ENCODE measurements around the gene HMCN1. TPM values are rescaled to one million over a fixed set of nuclear protein-coding genes. Genes with fewer than 3 reads are reported as not detected.
"Not testable (repeated sequence)": the region's sequence is repeated elsewhere in the genome, so short reads cannot be mapped to it uniquely, and the experiment has no call there.

Gene HMCN1
- total and polyA plus RNA-seq, 2 donors (not counting 1 experiment from before 2014, with no cell fraction given), result 6.8 to 21.0 TPM

- Histone ChIP-seq H3K9me3 (ENCODE audit: control insufficient read depth, insufficient read depth, low read depth, low read length) (no peaks in the 10 kb centered on the region), H3K27me3 (ENCODE audit: control insufficient read depth, insufficient read depth, low read length) (no peaks in the 10 kb centered on the region), H3K36me3 (ENCODE audit: control insufficient read depth, insufficient read depth, low read length) (no peaks in the 10 kb centered on the region), H3K4me3 (replicated peaks in 1 of 4; ENCODE audit: control extremely low read depth in 1 of 4, insufficient read depth in 1 of 4, low read depth in 3 of 4, low read length in 4 of 4) (no peak overlapping the region), H3K79me2 (ENCODE audit: control insufficient read depth, insufficient read depth, low read length) (no peaks in the 10 kb centered on the region), H3K4me2 (ENCODE audit: extremely low read depth, insufficient read depth, low read length) (no peak overlapping the region), H3K27ac (ENCODE audit: insufficient read depth, low read length) (no peak overlapping the region), H2AFZ (ENCODE audit: low read length) (no peak overlapping the region), H3K9ac (ENCODE audit: insufficient read depth, low read length) (no peak overlapping the region), H4K20me1 (ENCODE audit: control insufficient read depth, extremely low read depth, insufficient read depth, low read length) (no peaks in the 10 kb centered on the region), H3K4me1 (ENCODE audit: control insufficient read depth, extremely low read depth, insufficient read depth, low read length) (no peaks in the 10 kb centered on the region)
- no peak for TF ChIP-seq CTCF (conservative IDR thresholded peaks at IDR 0.05 in 1 of 2, IDR thresholded peaks at IDR 0.05 in 1 of 2; ENCODE audit: low read depth in 1 of 2, low read length in 2 of 2)
- TF ChIP-seq EZH2 (IDR thresholded peaks at IDR 0.05; ENCODE audit: low read length, missing control alignments), result no peak
- DNase-seq (ENCODE audit: low read depth in 2 of 2), result no peak
Measured at GRCh38 chr1:185792040-185792439, 57.8 kb downstream of the HMCN1 start.

DNA sequence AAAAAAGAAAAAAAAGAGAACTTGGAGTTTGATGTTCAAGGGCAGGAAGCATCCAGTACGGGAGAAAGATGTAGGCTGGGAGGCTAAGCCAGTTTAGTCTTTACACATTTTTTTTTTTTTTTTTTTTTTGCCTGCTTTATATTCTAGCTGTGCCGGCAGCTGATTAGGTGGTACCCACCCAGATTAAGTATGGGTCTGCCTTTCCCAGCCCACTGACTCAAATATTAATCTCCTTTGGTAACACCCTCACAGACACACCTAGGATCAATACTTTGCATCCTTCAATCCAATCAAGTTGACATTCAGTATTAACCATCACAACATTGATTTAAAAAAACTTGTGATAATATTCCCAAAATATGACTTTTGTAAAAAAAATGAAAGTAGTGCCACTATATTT lies 60.3 kb downstream of the HMCN1 start:
- not testable (repeated sequence) for DNase-seq (ENCODE audit: low read depth in 2 of 2); H3K4me1 ChIP-seq (ENCODE audit: control insufficient read depth, extremely low read depth, insufficient read depth, low read length); H3K4me2 ChIP-seq (ENCODE audit: extremely low read depth, insufficient read depth, low read length); H4K20me1 ChIP-seq (ENCODE audit: control insufficient read depth, extremely low read depth, insufficient read depth, low read length); H3K4me3 ChIP-seq (replicated peaks in 1 of 4; ENCODE audit: control extremely low read depth in 1 of 4, insufficient read depth in 1 of 4, low read depth in 3 of 4, low read length in 4 of 4); H2AFZ ChIP-seq (ENCODE audit: low read length); H3K79me2 ChIP-seq (ENCODE audit: control insufficient read depth, insufficient read depth, low read length); H3K9ac ChIP-seq (ENCODE audit: insufficient read depth, low read length); H3K27me3 ChIP-seq (ENCODE audit: control insufficient read depth, insufficient read depth, low read length); H3K9me3 ChIP-seq (ENCODE audit: control insufficient read depth, insufficient read depth, low read depth, low read length); H3K27ac ChIP-seq (ENCODE audit: insufficient read depth, low read length); H3K36me3 ChIP-seq (ENCODE audit: control insufficient read depth, insufficient read depth, low read length)

DNA sequence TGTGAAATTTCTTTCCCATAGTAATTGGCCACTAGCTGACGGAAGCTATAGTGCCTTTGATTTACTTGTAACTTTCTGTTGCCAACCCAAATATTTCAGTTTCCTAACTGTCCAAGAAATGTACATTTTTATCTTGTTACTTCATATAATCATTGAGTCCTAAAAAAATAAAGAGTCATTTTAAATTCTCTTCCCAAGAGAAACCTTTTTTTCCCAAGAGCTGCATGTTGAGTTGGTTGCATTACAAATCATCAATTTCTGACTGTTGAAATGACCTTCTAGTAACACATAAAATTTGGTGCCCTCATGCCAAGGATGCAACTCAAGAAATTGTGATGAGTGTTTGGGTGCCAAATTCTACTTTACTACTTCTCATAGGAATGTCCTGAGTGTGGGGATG lies 61.0 kb downstream of the HMCN1 start:
- Histone ChIP-seq H3K9me3 (ENCODE audit: control insufficient read depth, insufficient read depth, low read depth, low read length) (no peaks in the 10 kb centered on the region), H3K27ac (ENCODE audit: insufficient read depth, low read length) (no peak overlapping the region), H3K79me2 (ENCODE audit: control insufficient read depth, insufficient read depth, low read length) (no peaks in the 10 kb centered on the region), H3K27me3 (ENCODE audit: control insufficient read depth, insufficient read depth, low read length) (no peaks in the 10 kb centered on the region), H2AFZ (ENCODE audit: low read length) (no peak overlapping the region), H3K9ac (ENCODE audit: insufficient read depth, low read length) (no peak overlapping the region), H3K4me1 (ENCODE audit: control insufficient read depth, extremely low read depth, insufficient read depth, low read length) (no peaks in the 10 kb centered on the region), H4K20me1 (ENCODE audit: control insufficient read depth, extremely low read depth, insufficient read depth, low read length) (no peaks in the 10 kb centered on the region), H3K4me3 (replicated peaks in 1 of 4; ENCODE audit: control extremely low read depth in 1 of 4, insufficient read depth in 1 of 4, low read depth in 3 of 4, low read length in 4 of 4) (no peak overlapping the region), H3K4me2 (ENCODE audit: extremely low read depth, insufficient read depth, low read length) (no peak overlapping the region), H3K36me3 (ENCODE audit: control insufficient read depth, insufficient read depth, low read length) (no peaks in the 10 kb centered on the region)
- TF ChIP-seq CTCF (conservative IDR thresholded peaks at IDR 0.05 in 1 of 2, IDR thresholded peaks at IDR 0.05 in 1 of 2; ENCODE audit: low read depth in 1 of 2, low read length in 2 of 2) (no peak), EZH2 (IDR thresholded peaks at IDR 0.05; ENCODE audit: low read length, missing control alignments) (no peak)
- DNase-seq (ENCODE audit: low read depth in 2 of 2), result peak; percentile 58 to 67
